ENCODE data around the gene GRM8. TPM values are rescaled to one million over a fixed set of nuclear protein-coding genes. Genes with fewer than 3 reads are reported as not detected.

GRM8 gene
- total RNA-seq, 2 experiments from 2014 or later = not detected

DNA sequence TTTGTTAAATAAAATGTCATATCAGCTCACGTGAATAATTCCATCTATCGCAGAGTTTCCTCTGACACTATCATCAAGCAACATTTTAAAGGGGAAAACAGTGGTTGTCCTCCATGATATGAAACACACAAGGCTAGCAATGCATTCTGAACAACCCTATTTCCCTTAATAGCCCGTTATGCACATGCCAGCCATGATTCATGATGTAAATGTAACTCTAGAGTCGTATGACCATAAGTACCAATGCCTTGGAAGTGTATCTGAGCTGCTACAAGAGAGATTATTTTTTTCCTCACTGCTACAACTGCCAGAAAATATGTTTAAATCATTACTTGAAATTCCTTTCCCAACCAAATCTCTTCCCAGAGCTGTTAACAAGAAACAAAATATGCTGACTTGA lies 159.4 kb downstream of the GRM8 start:
- Histone ChIP-seq H3K4me3 (ENCODE audit: low read depth, low read length, poor library complexity, severe bottlenecking) (no peak overlapping the region), H3K4me1 (ENCODE audit: insufficient read depth, low read length, poor library complexity, severe bottlenecking) (no peaks in the 10 kb centered on the region), H3K4me2 (ENCODE audit: low read length) (no peak overlapping the region), H3K9me3 (ENCODE audit: low read length) (no peaks in the 10 kb centered on the region), H2AFZ (ENCODE audit: low read length) (no peak overlapping the region), H3K36me3 (ENCODE audit: insufficient read depth, low read length) (no peaks in the 10 kb centered on the region), H3K79me2 (ENCODE audit: insufficient read depth, low read depth, low read length) (no peaks in the 10 kb centered on the region), H3K9me2 (ENCODE audit: insufficient read depth, low read length) (no peaks in the 10 kb centered on the region), H3K27ac (ENCODE audit: low read depth, low read length, poor library complexity, severe bottlenecking) (no peak overlapping the region), H4K20me1 (ENCODE audit: insufficient read depth, low read length) (no peaks in the 10 kb centered on the region)
- DNase-seq (ENCODE audit: low spot score) = no peak
- CTCF ChIA-PET (ENCODE audit: unreplicated experiment) = no interaction called here
- TF ChIP-seq, protein P1, sequence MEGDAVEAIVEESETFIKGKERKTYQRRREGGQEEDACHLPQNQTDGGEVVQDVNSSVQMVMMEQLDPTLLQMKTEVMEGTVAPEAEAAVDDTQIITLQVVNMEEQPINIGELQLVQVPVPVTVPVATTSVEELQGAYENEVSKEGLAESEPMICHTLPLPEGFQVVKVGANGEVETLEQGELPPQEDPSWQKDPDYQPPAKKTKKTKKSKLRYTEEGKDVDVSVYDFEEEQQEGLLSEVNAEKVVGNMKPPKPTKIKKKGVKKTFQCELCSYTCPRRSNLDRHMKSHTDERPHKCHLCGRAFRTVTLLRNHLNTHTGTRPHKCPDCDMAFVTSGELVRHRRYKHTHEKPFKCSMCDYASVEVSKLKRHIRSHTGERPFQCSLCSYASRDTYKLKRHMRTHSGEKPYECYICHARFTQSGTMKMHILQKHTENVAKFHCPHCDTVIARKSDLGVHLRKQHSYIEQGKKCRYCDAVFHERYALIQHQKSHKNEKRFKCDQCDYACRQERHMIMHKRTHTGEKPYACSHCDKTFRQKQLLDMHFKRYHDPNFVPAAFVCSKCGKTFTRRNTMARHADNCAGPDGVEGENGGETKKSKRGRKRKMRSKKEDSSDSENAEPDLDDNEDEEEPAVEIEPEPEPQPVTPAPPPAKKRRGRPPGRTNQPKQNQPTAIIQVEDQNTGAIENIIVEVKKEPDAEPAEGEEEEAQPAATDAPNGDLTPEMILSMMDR (conservative IDR thresholded peaks at IDR 0.05; ENCODE audit: low read length) = no peak
- TF ChIP-seq EZH2phosphoT487 (IDR thresholded peaks at IDR 0.05; ENCODE audit: borderline replicate concordance, low read depth, low read length) = no peak
- BruUV-seq (replicated peaks) = no TSS peak
- POLR2A ChIA-PET = no interaction called here
- intact Hi-C loops (cut with micrococcal nuclease; ENCODE audit: unreplicated experiment) = no loop called here

DNA sequence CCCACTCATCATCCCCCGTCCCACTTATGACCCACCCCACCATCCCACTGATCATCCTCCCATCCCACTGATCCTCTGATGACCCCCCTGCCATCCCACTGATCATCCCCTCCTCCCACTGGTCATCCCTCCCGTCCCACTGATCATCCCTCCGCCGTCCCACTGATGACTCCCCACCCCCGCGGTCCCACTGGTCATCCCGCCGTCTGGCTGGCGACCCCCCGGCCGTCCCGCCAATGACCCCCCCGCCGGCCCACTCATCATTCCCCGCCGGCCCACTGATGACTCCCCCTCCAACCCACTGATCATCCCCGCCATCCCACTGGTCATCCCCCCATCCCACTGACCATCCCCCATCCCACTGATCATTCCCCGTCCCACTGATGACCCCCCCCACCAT lies 161.1 kb downstream of the GRM8 start:
- intact Hi-C loops (cut with micrococcal nuclease; ENCODE audit: unreplicated experiment) = no loop called here
- no peaks in the 10 kb centered on the region for H3K9me2 ChIP-seq (ENCODE audit: insufficient read depth, low read length)
- BruUV-seq (replicated peaks) = no TSS peak

DNA sequence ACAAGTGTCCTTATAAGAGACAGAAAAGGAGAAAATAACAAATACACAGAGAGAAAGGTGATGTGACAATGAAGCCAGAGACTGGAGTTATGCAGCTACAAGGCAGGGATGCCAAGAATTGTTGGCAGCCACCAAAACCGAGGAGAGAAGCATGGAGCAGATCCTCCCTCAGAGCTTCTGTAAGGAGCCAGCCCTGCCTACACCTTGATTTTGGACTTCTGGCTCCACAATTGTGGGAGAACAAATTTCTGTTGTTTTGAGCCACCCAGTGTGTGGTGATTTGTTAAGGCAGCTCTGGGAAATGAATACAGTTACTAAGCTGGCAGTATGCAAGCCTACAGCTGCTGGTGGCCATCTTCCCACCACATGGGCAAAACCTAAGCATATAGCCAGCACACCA lies 163.6 kb downstream of the GRM8 start:
- DNase-seq (ENCODE audit: low spot score) = no peak
- Histone ChIP-seq H2AFZ (ENCODE audit: low read length) (no peak overlapping the region), H3K36me3 (ENCODE audit: insufficient read depth, low read length) (no peaks in the 10 kb centered on the region), H3K9me2 (ENCODE audit: insufficient read depth, low read length) (no peaks in the 10 kb centered on the region), H3K27ac (ENCODE audit: low read depth, low read length, poor library complexity, severe bottlenecking) (no peak overlapping the region), H3K4me1 (ENCODE audit: insufficient read depth, low read length, poor library complexity, severe bottlenecking) (no peaks in the 10 kb centered on the region), H3K4me2 (ENCODE audit: low read length) (no peak overlapping the region), H4K20me1 (ENCODE audit: insufficient read depth, low read length) (no peaks in the 10 kb centered on the region), H3K4me3 (ENCODE audit: low read depth, low read length, poor library complexity, severe bottlenecking) (no peak overlapping the region), H3K79me2 (ENCODE audit: insufficient read depth, low read depth, low read length) (no peaks in the 10 kb centered on the region), H3K9me3 (ENCODE audit: low read length) (no peaks in the 10 kb centered on the region)
- ChIA-PET POLR2A (interaction anchor here (0.6 kb wide), 1 partner anchor 93 kb away, joined by 5 read pairs; no protein-coding TSS in a partner anchor), CTCF (ENCODE audit: unreplicated experiment) (interaction anchor here (0.5 kb wide), 1 partner anchor 165 kb away, joined by 3 read pairs; no protein-coding TSS in a partner anchor)
- intact Hi-C loops (cut with micrococcal nuclease; ENCODE audit: unreplicated experiment) = no loop called here
- no peak for TF ChIP-seq EZH2phosphoT487 (IDR thresholded peaks at IDR 0.05; ENCODE audit: borderline replicate concordance, low read depth, low read length)
- TF ChIP-seq, protein P1 (conservative IDR thresholded peaks at IDR 0.05; ENCODE audit: low read length) = no peak
- no TSS peak for BruUV-seq (replicated peaks)

More for the DNA sequence above, 161.1 kb downstream of the GRM8 start:
- TF ChIP-seq, protein P1 (conservative IDR thresholded peaks at IDR 0.05; ENCODE audit: low read length) = no peak
- TF ChIP-seq EZH2phosphoT487 (IDR thresholded peaks at IDR 0.05; ENCODE audit: borderline replicate concordance, low read depth, low read length) = no peak
- POLR2A ChIA-PET = no interaction called here
- Histone ChIP-seq H3K79me2 (ENCODE audit: insufficient read depth, low read depth, low read length) (no peaks in the 10 kb centered on the region), H4K20me1 (ENCODE audit: insufficient read depth, low read length) (no peaks in the 10 kb centered on the region), H3K9me3 (ENCODE audit: low read length) (no peaks in the 10 kb centered on the region), H2AFZ (ENCODE audit: low read length) (no peak overlapping the region), H3K4me2 (ENCODE audit: low read length) (no peak overlapping the region), H3K27ac (ENCODE audit: low read depth, low read length, poor library complexity, severe bottlenecking) (no peak overlapping the region), H3K4me1 (ENCODE audit: insufficient read depth, low read length, poor library complexity, severe bottlenecking) (no peaks in the 10 kb centered on the region), H3K4me3 (ENCODE audit: low read depth, low read length, poor library complexity, severe bottlenecking) (no peak overlapping the region), H3K36me3 (ENCODE audit: insufficient read depth, low read length) (no peaks in the 10 kb centered on the region)
- CTCF ChIA-PET (ENCODE audit: unreplicated experiment) = no interaction called here
- DNase-seq (ENCODE audit: low spot score) = no peak
